GM12892 (cell line): ENCODE data around the gene MYLK.

Experiments used
- DNase-seq: peaks from one replicate; pipeline ENCODE4 v3.0.0; 2011; ENCODE audit not compliant: insufficient read length
- FAIRE-seq: peaks from 2 replicates; lab custom pipeline; 2011; peaks lifted over from hg19 to GRCh38; lab: Jason Lieb, UNC
- POLR2A ChIP-seq: IDR thresholded peaks from 2 replicates; pipeline ENCODE4 v1.6.1; 2011; ENCODE audit warnings: low read depth, low read length, control low read depth
- POLR2AphosphoS5 ChIP-seq: IDR thresholded peaks from 2 replicates; pipeline ENCODE4 v1.6.1; 2011; ENCODE audit warnings: low read depth, low read length, control low read depth
- TAF1 ChIP-seq: IDR thresholded peaks from 2 replicates; pipeline ENCODE4 v1.6.1; 2011; ENCODE audit warnings: low read depth, mild to moderate bottlenecking, control low read depth, low read length, borderline replicate concordance

Gene MYLK

DNA sequence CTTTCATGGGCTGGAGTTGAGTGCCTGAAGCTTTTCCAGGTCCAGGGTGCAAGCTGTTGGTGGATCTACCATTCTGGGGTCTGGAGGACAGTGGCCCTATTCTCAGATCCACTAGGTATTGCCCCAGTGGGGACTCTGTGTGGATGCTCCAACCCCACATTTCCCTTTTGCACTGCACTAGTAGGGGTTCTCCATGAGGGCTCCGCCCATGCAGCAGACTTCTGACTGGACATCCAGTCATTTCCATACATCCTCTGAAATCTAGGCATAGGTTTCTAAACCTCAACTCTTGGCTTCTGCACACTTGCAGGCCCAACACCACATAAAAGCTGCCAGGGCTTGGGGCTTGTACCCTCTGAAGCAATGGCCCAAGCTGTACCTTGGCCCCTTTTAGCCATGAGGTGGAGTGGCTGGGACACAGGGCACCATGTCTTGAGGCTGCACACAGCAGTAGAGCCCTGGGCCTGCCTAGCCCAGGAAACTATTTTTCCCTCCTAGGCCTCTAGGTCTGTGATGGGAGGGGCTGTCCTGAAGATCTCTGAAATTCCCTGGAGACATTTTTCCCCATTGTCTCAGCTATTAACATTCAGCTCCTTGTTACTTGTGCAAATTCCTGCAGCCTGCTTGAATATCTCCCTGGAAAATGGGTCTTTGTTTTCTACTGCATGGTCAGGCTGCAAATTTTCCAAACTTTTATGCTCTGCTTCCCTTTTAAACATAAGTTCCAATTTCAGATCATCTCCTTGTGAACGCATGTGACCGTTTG, 293.3 kb downstream of the MYLK start:
- FAIRE-seq (no peak), DNase-seq (no peak)
- no peak for TF ChIP-seq POLR2A
- no peak for TF ChIP-seq TAF1
- TF ChIP-seq POLR2AphosphoS5: no peak

- TF ChIP-seq POLR2A (no peak), TAF1 (no peak), POLR2AphosphoS5 (no peak)
- no peak for FAIRE-seq
These were observed 296.7 kb downstream of the MYLK start for GRCh38 chr3:123587401-123587800.

GRCh38 chr3:123586968-123587367, 297.2 kb downstream of the MYLK start:
- TF ChIP-seq POLR2AphosphoS5 (no peak), TAF1 (no peak), POLR2A (no peak)
- no peak for DNase-seq
- FAIRE-seq: no peak

More at GRCh38 chr3:123587401-123587800, 296.7 kb downstream of the MYLK start:
- no peak for DNase-seq

GRCh38 chr3:123586131-123586530, 298.0 kb downstream of the MYLK start:
- peak; percentile 65 for FAIRE-seq
- peak; percentile 14; the same call in 1 of the 2 replicates for TF ChIP-seq POLR2A
- TF ChIP-seq POLR2AphosphoS5: peak; percentile 57; the same call in 1 of the 2 replicates
- TF ChIP-seq TAF1: no peak
- DNase-seq: no peak

- peak; percentile 88 for TF ChIP-seq TAF1
- peak; percentile 86 for TF ChIP-seq POLR2A
- TF ChIP-seq POLR2AphosphoS5: peak; percentile 76; the same call in 1 of the 2 replicates
- peak; percentile 75 for DNase-seq
- peak; percentile 99 for FAIRE-seq
These were observed 298.9 kb downstream of the MYLK start, which contains the start of gene HACD2 for GRCh38 chr3:123584988-123585937. TSS of gene HACD2 (minus strand) at chr3:123585053. CDS start at chr3:123585027, 26 bp downstream.

DNA sequence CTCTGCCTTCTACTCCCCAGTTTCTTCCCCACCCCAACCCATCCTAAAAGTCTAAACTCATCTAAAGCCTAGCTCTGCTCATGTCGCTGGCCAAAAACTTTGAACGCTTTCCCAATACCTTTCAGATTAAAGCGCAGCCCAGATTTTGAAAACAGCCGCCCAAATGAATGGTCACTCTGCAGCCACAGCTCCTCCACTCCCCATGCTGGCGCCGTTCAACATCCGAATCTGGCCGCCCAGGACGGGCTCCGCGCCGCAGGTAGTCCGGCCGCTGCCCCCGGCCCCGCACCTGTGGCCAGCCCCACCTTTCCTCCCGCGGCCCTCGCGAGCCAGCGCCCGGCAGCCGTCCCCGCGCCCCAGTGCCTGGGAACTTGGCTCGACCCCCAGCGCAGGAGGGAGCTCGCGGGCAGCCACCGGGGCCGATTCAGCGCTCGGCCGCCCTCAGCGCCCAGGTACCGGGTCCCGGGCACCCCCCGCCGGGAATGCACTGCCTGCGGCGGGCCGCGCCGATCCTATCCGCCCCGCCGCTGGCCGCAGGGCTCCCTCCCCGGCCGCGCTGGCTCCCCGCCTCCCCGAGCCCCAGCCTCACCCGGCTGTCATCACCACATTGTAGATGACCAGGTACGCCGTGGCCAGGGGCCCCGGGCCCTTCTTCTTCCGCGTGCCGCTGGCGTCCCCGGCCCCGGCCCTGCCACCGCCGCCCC, 299.7 kb downstream of the MYLK start:
- TF ChIP-seq POLR2AphosphoS5 (no peak), POLR2A (no peak), TAF1 (no peak)
- DNase-seq: no peak
- no peak for FAIRE-seq

DNA sequence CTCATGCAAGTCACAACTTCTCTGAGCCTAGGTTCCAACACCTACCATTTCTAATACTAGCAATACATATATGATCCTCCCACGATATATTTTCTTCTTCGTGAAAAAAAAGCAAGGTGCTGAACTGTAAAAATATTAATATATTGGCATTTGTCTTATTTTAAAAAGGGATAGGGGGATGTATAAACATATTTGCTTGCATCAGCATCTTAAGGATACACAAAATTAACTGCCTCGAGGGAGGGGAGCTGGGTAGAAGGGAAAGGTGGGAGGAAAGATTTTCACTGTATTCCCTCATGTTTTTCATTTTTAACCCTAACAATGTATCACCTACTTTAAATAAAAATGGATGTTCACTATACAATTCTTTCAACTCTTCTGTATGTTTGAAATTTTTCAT, 300.6 kb downstream of the MYLK start:
- FAIRE-seq: no peak
- DNase-seq: no peak
- TF ChIP-seq TAF1: no peak
- TF ChIP-seq POLR2A: no peak
- no peak for TF ChIP-seq POLR2AphosphoS5

DNA sequence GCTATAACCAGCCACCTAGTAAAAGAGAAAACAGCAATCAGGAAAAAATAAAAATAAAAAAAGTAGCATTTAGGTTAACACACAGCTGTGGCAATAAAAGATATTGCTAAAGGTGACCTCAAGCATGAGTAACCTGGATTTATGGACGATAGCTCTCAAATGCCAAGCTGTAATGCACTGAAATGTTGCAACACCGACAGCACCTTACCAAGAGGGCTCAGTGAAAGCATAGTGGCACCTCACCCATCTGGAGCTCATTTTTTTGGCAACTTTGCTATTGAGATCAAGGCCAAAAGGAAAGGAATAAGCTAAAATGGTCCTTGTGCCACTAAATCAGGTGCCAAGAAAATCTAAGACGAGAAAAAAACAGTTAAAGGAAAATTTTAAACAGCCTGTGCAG, 301.8 kb downstream of the MYLK start:
- no peak for FAIRE-seq

GRCh38 chr3:123576122-123576521, 308.0 kb downstream of the MYLK start:
- FAIRE-seq: peak; percentile 58
- DNase-seq: no peak

More for the DNA sequence above, 301.8 kb downstream of the MYLK start:
- no peak for DNase-seq
- no peak for TF ChIP-seq TAF1
- no peak for TF ChIP-seq POLR2AphosphoS5
- TF ChIP-seq POLR2A: no peak

DNA sequence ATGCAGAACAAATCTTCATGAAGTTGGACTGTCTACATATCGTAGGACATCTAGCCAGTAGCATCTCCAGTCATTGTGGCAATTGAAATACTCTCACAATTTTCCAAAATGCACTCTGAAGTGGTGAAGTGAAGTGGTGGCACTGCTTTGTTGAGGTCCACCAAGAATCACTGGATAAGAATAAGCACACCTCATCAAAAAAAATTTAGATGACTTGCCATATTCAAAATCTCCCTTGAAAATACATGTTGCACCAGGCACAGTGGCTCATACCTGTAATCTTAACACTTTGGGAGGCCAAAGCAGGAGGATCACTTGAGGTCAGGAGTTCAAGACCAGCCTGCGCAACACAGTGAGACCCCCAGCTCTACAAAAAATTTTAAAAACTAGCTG, 312.2 kb downstream of the MYLK start:
- FAIRE-seq (no peak), DNase-seq (no peak)
- TF ChIP-seq TAF1 (no peak), POLR2A (no peak), POLR2AphosphoS5 (no peak)

More at GRCh38 chr3:123576122-123576521, 308.0 kb downstream of the MYLK start:
- TF ChIP-seq POLR2A (no peak), POLR2AphosphoS5 (no peak), TAF1 (no peak)

DNA sequence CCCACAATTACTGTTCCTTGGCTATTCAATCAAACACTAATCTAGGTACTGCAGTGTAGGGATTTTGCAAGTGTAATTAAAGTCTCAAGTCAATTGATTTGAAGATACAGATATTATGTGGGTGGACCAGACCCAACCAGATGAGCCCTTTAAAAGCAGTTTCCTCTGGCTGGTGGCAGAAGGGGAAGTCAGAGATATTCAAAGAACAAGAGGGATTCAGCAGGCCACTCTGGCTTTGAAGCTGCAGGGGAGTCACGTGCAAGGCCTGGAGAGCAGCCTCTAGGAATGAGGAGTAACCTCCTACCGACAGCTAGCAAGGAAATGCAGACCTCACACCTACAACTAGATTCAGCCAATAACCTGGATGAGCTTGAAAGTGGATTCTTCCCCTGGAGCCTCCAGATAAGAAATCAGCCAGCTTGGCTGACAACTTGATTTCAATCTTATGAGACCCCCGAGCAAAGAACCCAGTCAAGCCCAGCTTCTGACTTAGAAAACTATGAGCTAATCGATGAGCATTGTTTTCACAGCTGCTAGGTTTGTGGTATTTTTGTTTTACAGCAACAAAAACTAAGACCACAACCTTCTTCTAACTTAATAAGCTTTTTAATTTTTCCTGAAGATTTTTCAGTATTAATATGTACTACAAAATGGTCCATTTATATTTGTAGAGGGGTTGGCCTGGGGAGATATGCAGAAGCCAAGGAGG, 312.7 kb downstream of the MYLK start:
- no peak for FAIRE-seq
- TF ChIP-seq POLR2AphosphoS5: no peak
- no peak for TF ChIP-seq TAF1
- no peak for TF ChIP-seq POLR2A
- no peak for DNase-seq
